Activated naive CD8-positive, alpha-beta T cell (primary cell): ENCODE data around the gene ILKAP.

Source experiments
- H3K27ac Mint-ChIP-seq: one replicate; pipeline ENCODE4 v1.8.0; 2021; ENCODE audit warnings: mixed read lengths
- H3K27me3 Mint-ChIP-seq: one replicate; pipeline ENCODE4 v1.8.0; 2021; ENCODE audit warnings: mixed read lengths
- H3K36me3 Mint-ChIP-seq: one replicate; pipeline ENCODE4 v1.8.0; 2021; ENCODE audit warnings: mixed read lengths
- H3K4me1 Mint-ChIP-seq: one replicate; pipeline ENCODE4 v1.8.0; 2021; ENCODE audit warnings: low read depth, mixed read lengths
- H3K4me3 Mint-ChIP-seq: one replicate; pipeline ENCODE4 v1.8.0; 2021; ENCODE audit warnings: mild to moderate bottlenecking, mixed read lengths
- H3K9me3 Mint-ChIP-seq: one replicate; pipeline ENCODE4 v1.8.0; 2021; ENCODE audit warnings: low read depth, mixed read lengths

ILKAP gene

GRCh38 chr2:238239863-238240756 is 36.6 kb upstream of the ILKAP start, which contains the start of gene HES6:
Gene HES6, minus strand, starts transcription at chr2:238240038. Its CDS starts 133 bp downstream, at chr2:238239905.
- H3K27ac Mint-ChIP-seq: no peak within 1 kb of the TSS
- no peaks in the 10 kb centered on the region for H3K9me3 Mint-ChIP-seq

DNA sequence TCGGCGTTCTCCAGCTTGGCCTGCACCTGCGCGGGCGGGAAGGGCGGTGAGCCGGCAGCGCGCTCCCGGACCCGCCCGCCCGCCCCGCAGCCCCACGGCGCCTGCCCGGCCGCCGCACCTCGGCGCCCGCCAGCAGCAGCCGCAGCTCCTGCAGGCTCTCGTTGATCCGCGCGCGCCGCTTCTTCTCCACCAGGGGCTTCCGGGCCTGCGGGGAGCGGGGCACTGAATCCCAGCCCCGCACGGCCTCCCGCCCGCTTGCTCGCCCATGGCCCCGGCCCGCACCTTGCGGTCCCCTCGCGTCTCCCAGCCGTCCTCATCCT is 36.0 kb upstream of the ILKAP start:
- Mint-ChIP-seq H3K9me3 (no peaks in the 10 kb centered on the region), H3K36me3 (peaks cover 5% of the 10 kb centered on the region), H3K27ac (no peak overlapping the region), H3K4me3 (no peak overlapping the region), H3K27me3 (peaks cover 12% of the 10 kb centered on the region), H3K4me1 (peaks cover 10% of the 10 kb centered on the region)

More at GRCh38 chr2:238239863-238240756, 36.6 kb upstream of the ILKAP start, which contains the start of gene HES6:
- Mint-ChIP-seq H3K27me3 (peaks cover 11% of the 10 kb centered on the region), H3K4me3 (peak within 1 kb of the TSS; percentile 89), H3K36me3 (peaks cover 5% of the 10 kb centered on the region), H3K4me1 (peaks cover 10% of the 10 kb centered on the region)

DNA sequence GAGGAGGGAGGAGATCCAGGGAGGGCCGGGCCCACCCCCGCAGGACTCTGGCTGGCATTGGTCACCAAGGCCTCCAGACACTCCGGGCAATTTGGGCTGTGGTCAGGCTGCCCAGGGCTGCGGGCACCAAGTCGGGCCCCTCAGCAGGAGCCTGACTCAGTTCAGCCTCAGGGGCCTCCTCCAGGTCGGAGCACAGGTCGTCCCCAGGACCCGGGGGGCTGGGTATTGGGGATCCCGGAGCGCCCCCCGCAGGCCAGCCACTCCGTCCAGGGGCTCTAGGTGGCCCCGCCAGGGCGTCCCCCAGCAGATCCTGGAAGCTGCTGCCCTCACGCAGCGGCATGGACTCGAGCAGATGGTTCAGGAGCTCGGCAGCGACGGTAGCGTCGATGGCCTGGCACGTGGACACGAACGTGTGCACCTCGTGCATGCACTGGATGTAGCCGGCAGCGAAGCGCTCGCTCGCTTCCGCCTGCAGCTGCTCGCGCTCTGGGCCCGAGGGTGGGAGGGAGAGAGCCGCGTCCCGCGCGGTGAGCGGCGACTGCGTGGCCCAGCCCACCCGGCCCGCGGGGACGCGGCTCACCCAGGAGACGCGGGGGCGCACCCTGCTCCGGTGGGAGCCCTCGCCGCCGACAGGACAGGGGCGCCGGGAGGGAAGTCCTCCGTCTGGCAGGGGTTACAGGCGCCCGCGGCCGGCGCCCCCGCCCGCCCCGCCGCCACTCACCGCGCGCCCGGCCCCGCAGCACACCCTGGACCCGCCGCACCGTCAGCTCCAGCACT is 35.5 kb upstream of the ILKAP start:
- no peak overlapping the region for H3K27ac Mint-ChIP-seq
- no peaks in the 10 kb centered on the region for H3K9me3 Mint-ChIP-seq
- H3K36me3 Mint-ChIP-seq: no peaks in the 10 kb centered on the region
- peak overlapping the region; percentile 59 for H3K4me3 Mint-ChIP-seq
- peaks cover 12% of the 10 kb centered on the region for H3K4me1 Mint-ChIP-seq
- H3K27me3 Mint-ChIP-seq: peaks cover 12% of the 10 kb centered on the region

DNA sequence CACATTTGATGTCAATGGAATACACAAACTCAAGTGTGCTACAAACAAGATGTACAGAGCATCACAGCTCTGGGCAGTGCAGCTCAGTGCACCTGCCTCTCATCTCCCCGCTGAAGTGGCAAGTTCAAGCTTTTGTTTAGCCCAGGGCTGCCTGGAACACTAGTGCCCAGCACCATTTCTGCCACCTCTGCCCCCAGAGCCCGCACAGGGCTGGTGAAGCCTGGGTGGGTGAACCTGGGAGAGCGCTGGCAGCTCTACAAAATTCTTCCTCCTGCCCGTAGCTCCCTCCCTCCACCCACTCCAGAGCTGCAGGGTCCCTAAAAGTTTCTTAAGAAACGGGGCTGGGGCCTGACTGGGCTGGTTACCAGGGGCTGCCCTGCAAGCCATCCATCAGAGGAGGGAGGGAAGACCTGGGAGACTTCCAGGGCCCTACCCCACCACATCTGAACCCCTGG is 34.8 kb upstream of the ILKAP start:
- Mint-ChIP-seq H3K9me3 (no peaks in the 10 kb centered on the region), H3K36me3 (no peaks in the 10 kb centered on the region), H3K27me3 (peaks cover 12% of the 10 kb centered on the region), H3K27ac (no peak overlapping the region), H3K4me1 (peaks cover 13% of the 10 kb centered on the region), H3K4me3 (peak overlapping the region; percentile 72)

DNA sequence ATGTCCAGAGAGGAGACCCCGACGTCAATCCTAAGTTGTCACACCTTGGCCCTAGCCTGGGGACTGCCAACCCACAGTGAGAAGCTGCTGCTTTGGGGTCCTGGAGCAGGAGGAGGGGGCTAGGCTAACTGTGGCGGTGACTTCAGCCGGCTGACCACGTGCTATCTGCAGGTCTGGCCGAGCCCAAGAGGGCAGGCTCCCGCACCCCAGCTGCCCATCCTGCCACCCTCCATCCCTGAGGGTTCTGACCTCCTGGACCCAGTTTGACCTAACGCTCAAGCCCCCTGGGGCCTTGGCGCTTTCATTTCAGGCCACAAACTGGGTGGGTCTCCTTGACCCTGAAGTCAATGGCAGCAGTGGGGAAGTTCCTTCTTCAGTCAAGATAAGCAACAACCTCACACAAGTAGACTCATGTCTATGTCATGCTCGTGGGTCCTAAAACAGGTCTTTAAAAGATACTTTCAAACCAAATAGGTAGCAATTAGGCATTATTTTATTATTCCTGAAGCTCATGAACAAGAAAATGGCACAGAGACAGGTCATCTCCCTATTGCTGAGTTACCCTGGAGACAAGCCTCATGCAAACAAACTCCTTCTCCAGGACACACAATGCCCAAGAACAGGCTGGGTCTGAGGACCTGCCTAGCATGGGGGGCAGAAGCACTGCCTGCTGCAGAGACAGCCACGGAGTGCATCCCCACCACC is 34.1 kb upstream of the ILKAP start:
- no peaks in the 10 kb centered on the region for H3K36me3 Mint-ChIP-seq
- no peaks in the 10 kb centered on the region for H3K9me3 Mint-ChIP-seq
- H3K27ac Mint-ChIP-seq: no peak overlapping the region
- H3K27me3 Mint-ChIP-seq: peaks cover 12% of the 10 kb centered on the region
- peaks cover 15% of the 10 kb centered on the region for H3K4me1 Mint-ChIP-seq
- H3K4me3 Mint-ChIP-seq: peak overlapping the region; percentile 72

DNA sequence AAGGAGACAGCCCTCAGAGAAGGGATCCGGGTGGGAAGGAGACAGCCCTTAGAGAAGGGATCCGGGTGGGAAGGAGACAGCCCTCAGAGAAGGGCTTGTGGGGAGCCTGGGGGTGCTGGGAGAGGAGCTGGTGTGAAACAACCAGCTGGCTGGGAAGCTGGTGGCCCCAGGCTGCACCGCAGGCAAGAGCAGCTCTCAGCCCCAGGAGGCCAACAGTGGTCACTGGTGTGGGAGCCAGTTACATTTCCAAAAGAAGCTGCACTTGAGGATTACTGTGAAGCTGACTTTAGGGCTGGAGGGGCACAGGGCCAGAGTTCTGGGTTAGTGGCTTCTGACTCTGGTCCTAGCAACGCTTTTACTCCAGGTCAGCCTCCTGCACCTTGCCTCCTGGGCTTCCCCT is 33.1 kb upstream of the ILKAP start:
- H3K9me3 Mint-ChIP-seq: no peaks in the 10 kb centered on the region
- peaks cover 12% of the 10 kb centered on the region for H3K27me3 Mint-ChIP-seq
- no peak overlapping the region for H3K4me3 Mint-ChIP-seq
- H3K4me1 Mint-ChIP-seq: peaks cover 16% of the 10 kb centered on the region
- H3K36me3 Mint-ChIP-seq: no peaks in the 10 kb centered on the region
- H3K27ac Mint-ChIP-seq: no peak overlapping the region

DNA sequence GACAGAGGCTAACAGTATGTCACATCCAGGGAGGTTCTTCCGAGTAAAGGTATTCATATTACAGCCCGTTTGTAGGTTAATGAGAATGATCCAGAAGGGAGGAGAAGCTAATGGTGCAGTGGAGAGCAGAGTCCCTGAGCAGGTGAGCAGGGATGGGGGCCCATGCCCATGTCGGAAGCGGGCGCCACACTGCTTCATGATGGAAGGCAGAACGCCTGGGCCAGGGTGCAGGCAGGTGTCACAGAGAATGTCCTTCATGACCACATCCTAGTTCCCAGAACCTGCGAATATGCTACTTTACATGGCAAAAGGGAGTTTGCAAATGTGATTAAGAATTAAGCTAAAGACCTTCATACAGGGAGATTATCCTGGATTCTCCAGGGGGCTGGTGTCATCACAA is 32.4 kb upstream of the ILKAP start:
- Mint-ChIP-seq H3K36me3 (no peaks in the 10 kb centered on the region), H3K4me3 (peak overlapping the region; percentile 0), H3K4me1 (peaks cover 18% of the 10 kb centered on the region), H3K27me3 (peaks cover 12% of the 10 kb centered on the region), H3K27ac (no peak overlapping the region), H3K9me3 (no peaks in the 10 kb centered on the region)

DNA sequence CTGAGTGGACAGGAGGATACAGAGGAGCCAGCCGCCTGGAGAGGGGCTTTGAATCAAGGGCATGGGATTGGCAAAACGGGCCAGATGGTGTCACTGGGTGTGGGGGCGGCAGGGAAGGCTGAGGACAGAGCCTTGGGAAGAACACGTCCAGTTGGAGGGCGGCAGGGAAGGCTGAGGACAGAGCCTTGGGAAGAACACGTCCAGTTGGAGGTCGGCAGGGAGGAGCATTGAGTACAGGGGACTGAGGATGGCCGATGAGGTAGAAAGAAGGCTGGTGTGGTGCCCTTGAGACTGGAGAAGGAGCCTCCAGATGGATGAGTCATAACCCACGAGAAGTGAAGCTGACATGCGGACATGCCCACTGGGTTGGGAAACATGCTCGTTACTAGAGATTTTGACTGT is 31.8 kb upstream of the ILKAP start:
- peaks cover 23% of the 10 kb centered on the region for H3K4me1 Mint-ChIP-seq
- no peaks in the 10 kb centered on the region for H3K9me3 Mint-ChIP-seq
- no peaks in the 10 kb centered on the region for H3K36me3 Mint-ChIP-seq
- H3K27me3 Mint-ChIP-seq: peaks cover 12% of the 10 kb centered on the region
- H3K4me3 Mint-ChIP-seq: peak overlapping the region; percentile 73
- no peak overlapping the region for H3K27ac Mint-ChIP-seq

- peaks cover 12% of the 10 kb centered on the region for H3K27me3 Mint-ChIP-seq
Observed at GRCh38 chr2:238233625-238234024, 30.1 kb upstream of the ILKAP start.

DNA sequence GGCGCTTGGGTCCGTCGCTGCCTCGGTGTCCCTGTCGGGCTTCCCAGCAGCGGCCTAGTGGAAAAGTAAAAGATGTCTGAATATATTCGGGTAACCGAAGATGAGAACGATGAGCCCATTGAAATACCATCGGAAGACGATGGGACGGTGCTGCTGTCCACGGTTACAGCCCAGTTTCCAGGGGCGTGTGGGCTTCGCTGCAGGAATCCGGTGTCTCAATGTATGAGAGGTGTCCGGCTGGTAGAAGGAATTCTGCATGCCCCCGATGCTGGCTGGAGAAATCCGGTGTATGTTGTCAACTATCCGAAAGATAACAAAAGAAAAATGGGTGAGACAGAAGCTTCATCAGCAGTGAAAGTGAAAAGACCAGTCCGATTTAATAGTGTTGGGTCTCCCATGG is 28.3 kb upstream of the ILKAP start:
- peaks cover 6% of the 10 kb centered on the region for H3K36me3 Mint-ChIP-seq
- peaks cover 10% of the 10 kb centered on the region for H3K27me3 Mint-ChIP-seq
- H3K4me3 Mint-ChIP-seq: peak overlapping the region; percentile 93
- no peaks in the 10 kb centered on the region for H3K9me3 Mint-ChIP-seq
- peaks cover 21% of the 10 kb centered on the region for H3K4me1 Mint-ChIP-seq
- H3K27ac Mint-ChIP-seq: no peak overlapping the region

More at GRCh38 chr2:238233625-238234024, 30.1 kb upstream of the ILKAP start:
- H3K4me3 Mint-ChIP-seq: peak overlapping the region; percentile 56
- no peak overlapping the region for H3K27ac Mint-ChIP-seq
- H3K36me3 Mint-ChIP-seq: peaks cover 2% of the 10 kb centered on the region
- H3K4me1 Mint-ChIP-seq: peaks cover 23% of the 10 kb centered on the region
- no peaks in the 10 kb centered on the region for H3K9me3 Mint-ChIP-seq

- H3K27ac Mint-ChIP-seq: peak overlapping the region; percentile 54
- H3K4me1 Mint-ChIP-seq: peaks cover 21% of the 10 kb centered on the region
- H3K9me3 Mint-ChIP-seq: no peaks in the 10 kb centered on the region
- peak overlapping the region; percentile 93 for H3K4me3 Mint-ChIP-seq
- peaks cover 6% of the 10 kb centered on the region for H3K36me3 Mint-ChIP-seq
- H3K27me3 Mint-ChIP-seq: peaks cover 10% of the 10 kb centered on the region
Observed at GRCh38 chr2:238231251-238231793, 27.8 kb upstream of the ILKAP start.

DNA sequence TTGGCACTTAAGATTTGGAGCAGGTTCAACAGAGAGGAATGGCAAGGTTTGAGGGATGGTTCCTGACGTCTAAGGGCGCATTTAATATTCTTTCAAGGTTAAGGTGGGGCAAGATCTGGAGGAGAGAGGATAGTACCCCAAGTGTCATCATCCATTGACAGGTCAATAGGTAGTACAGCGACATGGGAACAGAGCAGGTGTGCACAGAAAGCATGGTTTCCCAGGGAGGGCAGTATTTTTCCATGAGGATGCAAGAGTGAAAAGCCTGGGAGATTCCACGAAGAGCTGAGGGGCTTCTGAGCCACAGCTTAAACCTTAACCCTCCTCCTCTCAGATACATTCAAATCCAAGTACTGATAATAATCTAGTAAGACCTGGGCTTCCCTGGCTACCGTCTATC is 27.2 kb upstream of the ILKAP start:
- H3K27me3 Mint-ChIP-seq: peaks cover 6% of the 10 kb centered on the region
- H3K4me3 Mint-ChIP-seq: peak overlapping the region; percentile 93
- H3K36me3 Mint-ChIP-seq: peaks cover 6% of the 10 kb centered on the region
- no peaks in the 10 kb centered on the region for H3K9me3 Mint-ChIP-seq
- H3K4me1 Mint-ChIP-seq: peaks cover 21% of the 10 kb centered on the region
- H3K27ac Mint-ChIP-seq: peak overlapping the region; percentile 72

DNA sequence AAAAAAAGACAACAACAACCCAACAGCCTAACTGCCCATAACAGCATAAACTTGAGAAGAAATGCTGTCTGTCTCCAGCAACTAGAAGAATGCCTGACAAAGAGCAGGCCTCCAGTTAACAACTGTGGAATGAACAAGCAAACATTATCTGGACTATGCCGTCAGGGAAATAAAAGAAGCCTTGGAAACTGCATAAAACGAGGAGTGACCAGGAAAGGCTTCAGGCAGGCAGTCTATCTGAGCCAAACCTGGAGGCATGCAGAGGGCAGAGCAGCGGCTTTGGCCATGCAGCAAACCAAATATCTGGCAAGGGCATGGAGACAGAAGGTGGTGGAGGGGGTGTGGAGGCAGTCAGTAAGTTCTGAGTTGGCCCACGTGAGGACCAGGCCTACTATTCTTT is 25.2 kb upstream of the ILKAP start:
- Mint-ChIP-seq H3K4me1 (peaks cover 18% of the 10 kb centered on the region), H3K27me3 (no peaks in the 10 kb centered on the region), H3K4me3 (no peak overlapping the region), H3K36me3 (peaks cover 8% of the 10 kb centered on the region), H3K27ac (no peak overlapping the region), H3K9me3 (no peaks in the 10 kb centered on the region)

- no peak overlapping the region for H3K4me3 Mint-ChIP-seq
- no peaks in the 10 kb centered on the region for H3K27me3 Mint-ChIP-seq
- H3K36me3 Mint-ChIP-seq: peaks cover 8% of the 10 kb centered on the region
- peaks cover 16% of the 10 kb centered on the region for H3K4me1 Mint-ChIP-seq
- H3K9me3 Mint-ChIP-seq: no peaks in the 10 kb centered on the region
- H3K27ac Mint-ChIP-seq: no peak overlapping the region
Observed at GRCh38 chr2:238227587-238228032, 24.1 kb upstream of the ILKAP start.
